GM19468 (cell line): ENCODE data around the gene IQGAP3.

ENCODE experiments used
- ATAC-seq: cut with Tn5 transposase; IDR thresholded peaks from one replicate; pipeline ENCODE4 v1.9.1; 2021; ENCODE audit warnings: mild to moderate bottlenecking, moderate library complexity, moderate number of reproducible peaks; ENCODE audit not compliant: unreplicated experiment; ENCODE audit errors: extremely low read depth

The IQGAP3 gene

GRCh38 chr1:156486421-156487344, 85.7 kb downstream of the IQGAP3 start:
- no peak for ATAC-seq

- no peak for ATAC-seq
Observed at GRCh38 chr1:156485984-156486383, 86.4 kb downstream of the IQGAP3 start.

GRCh38 chr1:156484480-156485058, 87.8 kb downstream of the IQGAP3 start:
- no peak for ATAC-seq

GRCh38 chr1:156483397-156483796, 89.0 kb downstream of the IQGAP3 start:
- no peak for ATAC-seq

- ATAC-seq: no peak
Observed at GRCh38 chr1:156482276-156482675, 90.1 kb downstream of the IQGAP3 start.

- ATAC-seq: no peak
Observed at GRCh38 chr1:156481527-156481926, 90.8 kb downstream of the IQGAP3 start.

GRCh38 chr1:156480411-156481192, 91.8 kb downstream of the IQGAP3 start:
- ATAC-seq: no peak

GRCh38 chr1:156480016-156480370, 92.4 kb downstream of the IQGAP3 start:
- no peak for ATAC-seq

- no peak for ATAC-seq
Observed at GRCh38 chr1:156479093-156480015, 93.0 kb downstream of the IQGAP3 start.

- ATAC-seq: no peak
Observed at GRCh38 chr1:156478250-156478627, 94.1 kb downstream of the IQGAP3 start.

- ATAC-seq: no peak
Observed at GRCh38 chr1:156477526-156478249, 94.7 kb downstream of the IQGAP3 start.

- ATAC-seq: no peak
Observed at GRCh38 chr1:156476501-156477298, 95.7 kb downstream of the IQGAP3 start.

GRCh38 chr1:156475568-156476500, 96.5 kb downstream of the IQGAP3 start:
- ATAC-seq: no peak
